Measurements from ENCODE around the gene RASD1. TPM values are rescaled to one million over a fixed set of nuclear protein-coding genes. Genes with fewer than 3 reads are reported as not detected.

Gene RASD1
- total and polyA plus RNA-seq, 2 of the 4 experiments (the other 2 are of a cell fraction): 0.54 to 1.8 TPM

DNA sequence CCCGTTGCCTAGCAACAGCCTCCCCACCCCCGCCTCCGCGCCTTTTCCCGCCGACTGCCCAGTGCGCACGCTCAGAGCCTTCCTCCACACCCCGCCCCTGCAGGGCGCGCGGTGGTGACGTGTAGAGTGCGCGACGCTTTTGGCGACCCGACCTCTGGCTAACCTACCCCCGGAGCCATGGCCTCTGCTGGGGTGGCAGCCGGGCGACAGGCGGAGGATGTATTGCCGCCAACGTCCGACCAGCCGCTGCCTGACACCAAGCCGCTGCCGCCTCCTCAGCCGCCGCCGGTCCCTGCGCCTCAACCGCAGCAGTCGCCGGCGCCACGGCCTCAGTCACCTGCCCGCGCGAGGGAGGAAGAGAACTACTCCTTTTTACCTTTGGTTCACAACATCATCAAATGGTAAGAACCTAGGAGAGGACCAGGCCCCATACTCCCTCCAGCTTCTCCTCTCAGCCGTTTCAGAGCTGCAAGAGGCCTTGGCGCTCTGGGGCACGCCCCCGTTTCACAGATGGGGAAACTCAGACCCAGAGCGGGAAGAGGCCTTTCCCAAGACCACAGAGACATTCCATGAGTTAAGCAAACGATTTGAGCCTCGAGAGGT, 19.2 kb downstream of the RASD1 start, which contains the start of gene MED9:
Gene MED9 (plus strand): TSS at position 136 of the 603 bp plus-strand sequence. CDS start 42 bp downstream, at position 178.
- peak within 1 kb of the TSS; percentile 90 to 96 for H4K8ac ChIP-seq (ENCODE audit: low read depth in 2 of 2, low read length in 2 of 2)
- H2AK9ac ChIP-seq (replicated peaks; ENCODE audit: low read depth, low read length, poor library complexity): peak within 1 kb of the TSS; percentile 94
- no peak within 1 kb of the TSS; the same call in none of the 2 replicates for H3K18ac ChIP-seq (ENCODE audit: low read depth, low read length)
- peak within 1 kb of the TSS; percentile 50; the same call in 1 of the 2 replicates for H2BK120ac ChIP-seq (ENCODE audit: low read depth, low read length)
- H3K4me1 ChIP-seq (ENCODE audit: control insufficient read depth, insufficient read depth, low read length): no peaks in the 10 kb centered on the region; the same call in 1 of the 2 replicates
- DNase-seq (peak; percentile 85), ATAC-seq (ENCODE audit: low read depth) (peak; percentile 99)
- POLR2A ChIA-PET (ENCODE audit: unreplicated experiment): no interaction called here
- 0 out of 2 replicates have a peak, but pooled peaks cover 2% of the 10 kb centered on the region for H4K20me1 ChIP-seq (ENCODE audit: insufficient read depth, low read length)
- CTCF ChIA-PET: no interaction called here
- peak within 1 kb of the TSS; percentile 71 for H3K56ac ChIP-seq (ENCODE audit: extremely low read depth, insufficient read depth, low read length)
- peak within 1 kb of the TSS; percentile 90 for H2BK5ac ChIP-seq (ENCODE audit: low read depth, low read length, poor library complexity, severe bottlenecking)
- H3K36me3 ChIP-seq (ENCODE audit: control insufficient read depth, insufficient read depth, low read length): peaks cover 10% of the 10 kb centered on the region
- H2BK15ac ChIP-seq (ENCODE audit: low read depth, low read length): peak within 1 kb of the TSS; percentile 13; the same call in 1 of the 3 replicates
- H2BK20ac ChIP-seq (ENCODE audit: low read depth, low read length): no peak within 1 kb of the TSS
- H3K9ac ChIP-seq (ENCODE audit: low read depth, low read length): peak within 1 kb of the TSS; percentile 98
- peak within 1 kb of the TSS; percentile 99 for H3K4me3 ChIP-seq (ENCODE audit: insufficient read depth, low read depth, low read length)
- in situ Hi-C loops (cut with MboI; ENCODE audit: low sequenced_read_pairs): no loop called here
- peaks cover 28 to 47% of the 10 kb centered on the region in 2 experiments for H3K79me1 ChIP-seq (ENCODE audit: low read depth in 1 of 2, low read length in 2 of 2)
- no TSS peak for BruUV-seq (replicated peaks)
- no peak for TF ChIP-seq RCOR1 (IDR thresholded peaks at IDR 0.05; ENCODE audit: insufficient replicate concordance, low read length)
- TF ChIP-seq MXI1 (IDR thresholded peaks at IDR 0.05; ENCODE audit: borderline replicate concordance, low read depth, low read length): peak; percentile 22; the same call in 1 of the 2 replicates
- TF ChIP-seq MAZ (IDR thresholded peaks at IDR 0.05; ENCODE audit: borderline replicate concordance, low read depth, low read length): peak; percentile 100
- TF ChIP-seq CEBPB (IDR thresholded peaks at IDR 0.05; ENCODE audit: low read depth, low read length): peak; percentile 17; the same call in 1 of the 2 replicates
- TF ChIP-seq CHD1 (IDR thresholded peaks at IDR 0.05; ENCODE audit: low read depth, low read length): 0 out of 2 replicates have a peak, but pooled peaks have one; percentile 50
- no peak for TF ChIP-seq RAD21 (IDR thresholded peaks at IDR 0.05; ENCODE audit: low read length)
- peak; percentile 49; the same call in 1 of the 2 replicates for TF ChIP-seq POLR2A (IDR thresholded peaks at IDR 0.05; ENCODE audit: low read depth, low read length)
- no peak for TF ChIP-seq BHLHE40 (IDR thresholded peaks at IDR 0.05; ENCODE audit: low read depth, low read length)
- peak within 1 kb of the TSS; percentile 94 for H3K14ac ChIP-seq (replicated peaks; ENCODE audit: low read depth, low read length)
- H3K4ac ChIP-seq (ENCODE audit: low read depth, low read length): peak within 1 kb of the TSS; percentile 92
- H4K5ac ChIP-seq (ENCODE audit: low read depth, low read length): peak within 1 kb of the TSS; percentile 92
- H2AK5ac ChIP-seq (ENCODE audit: low read depth, low read length): peak within 1 kb of the TSS; percentile 78
- H3K4me2 ChIP-seq (ENCODE audit: low read depth, low read length): peak within 1 kb of the TSS; percentile 97
- dilution Hi-C loops (cut with HindIII; ENCODE audit: low sequenced_read_pairs, unreplicated experiment): no loop called here
- peaks cover 20% of the 10 kb centered on the region for H3K27me3 ChIP-seq (ENCODE audit: control insufficient read depth, insufficient read depth, low read length)
- H3K27ac ChIP-seq (ENCODE audit: insufficient read depth, low read length): peak within 1 kb of the TSS; percentile 90
- peaks cover 1% of the 10 kb centered on the region for H3K9me1 ChIP-seq (ENCODE audit: insufficient read depth, low read length)
- H3K9me3 ChIP-seq (ENCODE audit: control insufficient read depth, insufficient read depth, low read length): no peaks in the 10 kb centered on the region
- H3K23ac ChIP-seq (ENCODE audit: low read depth, low read length): peak within 1 kb of the TSS; percentile 81
- H4K91ac ChIP-seq (ENCODE audit: insufficient read depth, low read depth, low read length): peak within 1 kb of the TSS; percentile 71; the same call in 1 of the 2 replicates
- intact Hi-C loops (cut with micrococcal nuclease): loop anchor here (1.0 to 5.0 kb wide), 2 partner anchors 100 to 121 kb away; no protein-coding TSS in a partner anchor
- WGBS, 2 experiments (ENCODE audit: extremely low coverage in 2 of 2, insufficient read length in 1 of 2): 0% methylated on average over 10 of the region's 47 CpGs; no CpG with 5 or more reads in 1 of the 2 experiments
- peak within 1 kb of the TSS; percentile 100 for H2AFZ ChIP-seq (replicated peaks; ENCODE audit: low read length, poor library complexity)
